HepG2 (cell line): ENCODE results near the gene TPD52L2. TPM values are rescaled to one million over a fixed set of nuclear protein-coding genes. Genes with fewer than 3 reads are reported as not detected.

ENCODE experiments used
- KDM5A ChIP-seq: fragments of 200-600 bp; sonication (generic); IDR thresholded peaks from 2 replicates; pipeline ENCODE4 v1.7.0; 2018; ENCODE audit warnings: antibody characterized with exemption, mild to moderate bottlenecking, low read length, borderline replicate concordance
- polyA plus RNA-seq, 8 experiments: library from polyadenylated mRNA; depleted of rRNA in 3 of 8; stranded (reverse) in 7 of 8; unstranded in 1 of 8; fragments of >200 nt; fragmentation: Illumina TruSeq in 4 of 8; extraction: Trizol in 4 of 8; gene quantifications; 2 replicates each; pipeline versions ENCODE4 v1.2.1 to v1.2.3, GENCODE V29; 2011 to 2016; ENCODE audit warnings: low read depth in 4 of 8, missing spikeins in 1 of 8, mixed read lengths in 1 of 8; ENCODE audit not compliant: insufficient read depth in 1 of 8
- total RNA-seq, 5 experiments: library from RNA; depleted of rRNA; stranded (reverse); fragments of >200 nt; fragmentation: Illumina TruSeq; extraction: Trizol; gene quantifications; 2 replicates each; pipeline ENCODE4 v1.2.3, GENCODE V29; 2016; ENCODE audit warnings: low read depth in 1 of 5
- TF ChIP-seq, protein P1 (sequence below), 2 experiments: sonication (generic) in 1 of 2; formaldehyde crosslinking in 1 of 2; IDR thresholded peaks; 2 replicates each; pipeline versions ENCODE4 v1.4.0 to v1.6.1; 2016 to 2020; ENCODE audit warnings: borderline replicate concordance in 1 of 2, low read depth in 1 of 2, mild to moderate bottlenecking in 1 of 2, missing genetic modification reagents in 1 of 2
- TF ChIP-seq, protein P2 (sequence below): sonication (generic); formaldehyde crosslinking; IDR thresholded peaks from 2 replicates; pipeline ENCODE4 v1.5.0; 2020; ENCODE audit warnings: missing genetic modification reagents

Gene TPD52L2
- total and polyA plus RNA-seq, 2 of the 13 experiments (the other 11 are each of a cell fraction or from before 2014, with no cell fraction given) = 156 to 184 TPM

DNA sequence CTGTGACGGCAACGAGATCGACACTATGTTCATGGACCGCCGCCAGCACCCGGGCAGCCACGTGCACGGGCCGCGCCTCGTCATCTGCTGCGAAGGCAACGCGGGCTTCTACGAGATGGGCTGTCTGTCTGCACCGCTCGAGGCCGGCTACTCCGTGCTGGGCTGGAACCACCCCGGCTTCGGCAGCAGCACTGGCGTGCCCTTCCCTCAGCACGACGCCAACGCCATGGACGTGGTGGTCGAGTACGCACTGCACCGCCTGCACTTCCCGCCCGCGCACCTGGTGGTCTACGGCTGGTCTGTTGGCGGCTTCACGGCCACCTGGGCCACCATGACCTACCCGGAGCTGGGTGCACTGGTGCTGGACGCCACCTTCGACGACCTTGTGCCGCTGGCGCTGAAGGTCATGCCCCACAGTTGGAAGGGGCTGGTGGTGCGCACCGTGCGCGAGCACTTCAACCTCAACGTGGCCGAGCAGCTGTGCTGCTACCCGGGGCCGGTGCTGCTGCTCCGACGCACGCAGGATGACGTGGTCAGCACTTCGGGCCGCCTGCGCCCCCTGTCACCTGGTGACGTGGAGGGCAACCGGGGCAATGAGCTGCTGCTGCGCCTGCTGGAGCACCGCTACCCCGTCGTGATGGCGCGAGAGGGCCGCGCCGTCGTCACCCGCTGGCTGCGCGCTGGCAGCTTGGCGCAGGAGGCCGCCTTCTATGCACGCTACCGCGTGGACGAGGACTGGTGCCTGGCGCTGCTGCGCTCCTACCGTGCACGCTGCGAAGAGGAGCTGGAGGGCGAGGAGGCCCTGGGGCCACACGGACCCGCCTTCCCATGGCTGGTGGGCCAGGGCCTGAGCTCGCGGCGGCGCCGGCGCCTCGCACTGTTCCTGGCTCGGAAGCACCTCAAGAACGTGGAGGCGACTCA is 2.8 kb upstream of the TPD52L2 start (continued):
- TF ChIP-seq, protein P1, sequence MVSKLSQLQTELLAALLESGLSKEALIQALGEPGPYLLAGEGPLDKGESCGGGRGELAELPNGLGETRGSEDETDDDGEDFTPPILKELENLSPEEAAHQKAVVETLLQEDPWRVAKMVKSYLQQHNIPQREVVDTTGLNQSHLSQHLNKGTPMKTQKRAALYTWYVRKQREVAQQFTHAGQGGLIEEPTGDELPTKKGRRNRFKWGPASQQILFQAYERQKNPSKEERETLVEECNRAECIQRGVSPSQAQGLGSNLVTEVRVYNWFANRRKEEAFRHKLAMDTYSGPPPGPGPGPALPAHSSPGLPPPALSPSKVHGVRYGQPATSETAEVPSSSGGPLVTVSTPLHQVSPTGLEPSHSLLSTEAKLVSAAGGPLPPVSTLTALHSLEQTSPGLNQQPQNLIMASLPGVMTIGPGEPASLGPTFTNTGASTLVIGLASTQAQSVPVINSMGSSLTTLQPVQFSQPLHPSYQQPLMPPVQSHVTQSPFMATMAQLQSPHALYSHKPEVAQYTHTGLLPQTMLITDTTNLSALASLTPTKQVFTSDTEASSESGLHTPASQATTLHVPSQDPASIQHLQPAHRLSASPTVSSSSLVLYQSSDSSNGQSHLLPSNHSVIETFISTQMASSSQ (IDR thresholded peaks at IDR 0.05; ENCODE audit: low read depth) = no peak
- TF ChIP-seq, protein P1 (CRISPR knock-in tag; IDR thresholded peaks at IDR 0.05; ENCODE audit: borderline replicate concordance) = no peak
- TF ChIP-seq, protein P2, sequence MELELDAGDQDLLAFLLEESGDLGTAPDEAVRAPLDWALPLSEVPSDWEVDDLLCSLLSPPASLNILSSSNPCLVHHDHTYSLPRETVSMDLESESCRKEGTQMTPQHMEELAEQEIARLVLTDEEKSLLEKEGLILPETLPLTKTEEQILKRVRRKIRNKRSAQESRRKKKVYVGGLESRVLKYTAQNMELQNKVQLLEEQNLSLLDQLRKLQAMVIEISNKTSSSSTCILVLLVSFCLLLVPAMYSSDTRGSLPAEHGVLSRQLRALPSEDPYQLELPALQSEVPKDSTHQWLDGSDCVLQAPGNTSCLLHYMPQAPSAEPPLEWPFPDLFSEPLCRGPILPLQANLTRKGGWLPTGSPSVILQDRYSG (CRISPR knock-in tag) = no peak
- TF ChIP-seq KDM5A = no peak
